GM19467 (cell line): ENCODE results near the gene NBPF1.
"Not testable (repeated sequence)": the region's sequence is repeated elsewhere in the genome, so short reads cannot be mapped to it uniquely, and the experiment has no call there.

Source experiments
- ATAC-seq: cut with Tn5 transposase; IDR thresholded peaks from one replicate; pipeline ENCODE4 v1.9.1; 2021; ENCODE audit warnings: mild to moderate bottlenecking, moderate library complexity; ENCODE audit not compliant: unreplicated experiment

The NBPF1 gene

GRCh38 chr1:16519255-16519951, 94.0 kb downstream of the NBPF1 start:
- not testable (repeated sequence) for ATAC-seq

- not testable (repeated sequence) for ATAC-seq
Measured at GRCh38 chr1:16518913-16519254, 94.5 kb downstream of the NBPF1 start.

GRCh38 chr1:16516694-16517410, 96.5 kb downstream of the NBPF1 start:
- not testable (repeated sequence) for ATAC-seq

- ATAC-seq, result not testable (repeated sequence)
Measured at GRCh38 chr1:16514107-16515055, 99.0 kb downstream of the NBPF1 start, which contains the start of gene RNU1-1. RNU1-1 (minus strand) TSS chr1:16514285.

- peak; percentile 87 for ATAC-seq
Measured at GRCh38 chr1:16513412-16514106, 99.8 kb downstream of the NBPF1 start.

GRCh38 chr1:16512624-16513411, 100.5 kb downstream of the NBPF1 start:
- ATAC-seq, result not testable (repeated sequence)
